Uterus (tissue), 2 donors: ENCODE measurements around the gene HOXA11.

Experiments used
- CTCF ChIP-seq, 4 experiments: fragments of 200-600 bp in 2 of 4; fragments of 450-650 bp in 2 of 4; sonication (generic) in 2 of 4; IDR thresholded peaks; one replicate each; pipeline ENCODE4 v1.5.1; 2016 to 2019; ENCODE audit warnings: antibody characterized with exemption in 4 of 4, mild to moderate bottlenecking in 2 of 4, moderate library complexity in 1 of 4
- POLR2A ChIP-seq, 2 donors: fragments of 450-650 bp; IDR thresholded peaks; one replicate each; pipeline ENCODE4 v1.6.1; 2016; ENCODE audit warnings: antibody characterized with exemption in 2 of 2, mild to moderate bottlenecking in 1 of 2, moderate library complexity in 1 of 2

- TF ChIP-seq CTCF (IDR thresholded peaks at IDR 0.05): no peak
- no peak for TF ChIP-seq POLR2A (IDR thresholded peaks at IDR 0.05)
Measured at GRCh38 chr7:27157702-27158431, 27.2 kb downstream of the HOXA11 start.
